IMR-90 (cell line): ENCODE measurements around the gene RRP7A. TPM values are rescaled to one million over a fixed set of nuclear protein-coding genes. Genes with fewer than 3 reads are reported as not detected.

ENCODE experiments used
- ATAC-seq: fragments of 200-7000 bp; cut with Tn5 transposase; 2 replicates; pipeline ENCODE4 v1.9.1; 2020; ENCODE audit warnings: low read depth, mild to moderate bottlenecking, moderate library complexity
- BruUV-seq: library from RNA; stranded (reverse); fragments of 400-500 nt; replicated peaks from 2 replicates; lab custom pipeline; 2021; lab: Mats Ljungman, UMichigan
- CTCF ChIA-PET: fragments of 300-600 bp; formaldehyde crosslinking; extraction: SDS; loops from one replicate; lab custom pipeline; 2021; ENCODE audit warnings: antibody characterized with exemption; lab: Yijun Ruan, JAX
- POLR2A ChIA-PET: fragments of 300-600 bp; sonication (Branson Sonifier 250); formaldehyde crosslinking; loops from one replicate; lab custom pipeline; 2022; ENCODE audit warnings: antibody characterized with exemption; ENCODE audit not compliant: unreplicated experiment; lab: Charles Lee
- DNase-seq: peaks from one replicate; pipeline ENCODE4 v3.0.0; 2013
- H2AFZ ChIP-seq: replicated peaks from 2 replicates; pipeline ENCODE3; 2013; ENCODE audit warnings: low read length, mild to moderate bottlenecking; ENCODE audit not compliant: poor library complexity
- H2AK5ac ChIP-seq: 2 replicates; pipeline ENCODE4 v1.6.1; 2013; ENCODE audit warnings: low read depth, low read length, inconsistent platforms
- H2AK9ac ChIP-seq: replicated peaks from 2 replicates; pipeline ENCODE3; 2013; ENCODE audit warnings: mild to moderate bottlenecking, low read depth, low read length, moderate library complexity; ENCODE audit not compliant: poor library complexity
- H2BK120ac ChIP-seq: 2 replicates; pipeline ENCODE4 v1.6.1; 2013; ENCODE audit warnings: low read depth, low read length, inconsistent platforms
- H2BK15ac ChIP-seq: 3 replicates; pipeline ENCODE4 v1.6.1; 2013; ENCODE audit warnings: low read depth, low read length, inconsistent platforms
- H2BK20ac ChIP-seq: 2 replicates; pipeline ENCODE4 v1.6.1; 2013; ENCODE audit warnings: low read depth, mild to moderate bottlenecking, inconsistent platforms, low read length, moderate library complexity
- H2BK5ac ChIP-seq: 2 replicates; pipeline ENCODE4 v1.6.1; 2013; ENCODE audit warnings: mild to moderate bottlenecking, low read depth, low read length, inconsistent platforms; ENCODE audit not compliant: poor library complexity, severe bottlenecking
- H3K14ac ChIP-seq: replicated peaks from 2 replicates; pipeline ENCODE4 v1.6.1; 2013; ENCODE audit warnings: low read depth, low read length, inconsistent platforms
- H3K18ac ChIP-seq: 2 replicates; pipeline ENCODE4 v1.6.1; 2013; ENCODE audit warnings: low read depth, low read length, control low read depth
- H3K23ac ChIP-seq: 2 replicates; pipeline ENCODE4 v1.6.1; 2013; ENCODE audit warnings: low read depth, low read length, inconsistent platforms
- H3K27ac ChIP-seq: 2 replicates; pipeline ENCODE4 v1.5.1; 2013; ENCODE audit warnings: mild to moderate bottlenecking, control low read depth, low read length; ENCODE audit not compliant: insufficient read depth
- H3K27me3 ChIP-seq: 2 replicates; pipeline ENCODE4 v1.6.1; 2013; ENCODE audit warnings: low read length; ENCODE audit not compliant: control insufficient read depth, insufficient read depth
- H3K36me3 ChIP-seq: 2 replicates; pipeline ENCODE4 v1.6.1; 2013; ENCODE audit warnings: low read length, mixed read lengths; ENCODE audit not compliant: control insufficient read depth, insufficient read depth
- H3K4ac ChIP-seq: 2 replicates; pipeline ENCODE4 v1.6.1; 2013; ENCODE audit warnings: low read depth, low read length, inconsistent platforms
- H3K4me1 ChIP-seq: 2 replicates; pipeline ENCODE4 v1.6.1; 2013; ENCODE audit warnings: low read length, mixed read lengths; ENCODE audit not compliant: control insufficient read depth, insufficient read depth
- H3K4me2 ChIP-seq: 2 replicates; pipeline ENCODE4 v1.6.1; 2013; ENCODE audit warnings: low read depth, mild to moderate bottlenecking, control low read depth, low read length, moderate library complexity
- H3K4me3 ChIP-seq: 2 replicates; pipeline ENCODE4 v1.5.1; 2013; ENCODE audit warnings: low read depth, mild to moderate bottlenecking, control low read depth, low read length, moderate library complexity; ENCODE audit not compliant: insufficient read depth
- H3K56ac ChIP-seq: 2 replicates; pipeline ENCODE4 v1.6.1; 2013; ENCODE audit warnings: low read length, inconsistent platforms; ENCODE audit not compliant: insufficient read depth; ENCODE audit errors: extremely low read depth
- H3K79me1 ChIP-seq, 2 experiments: 2 replicates each; pipeline ENCODE4 v1.6.1; 2013; ENCODE audit warnings: low read length in 2 of 2, inconsistent platforms in 1 of 2, low read depth in 1 of 2
- H3K9ac ChIP-seq: 2 replicates; pipeline ENCODE4 v1.6.1; 2013; ENCODE audit warnings: low read depth, low read length, control low read depth
- H3K9me1 ChIP-seq: 2 replicates; pipeline ENCODE4 v1.6.1; 2013; ENCODE audit warnings: low read length, inconsistent platforms; ENCODE audit not compliant: insufficient read depth
- H3K9me3 ChIP-seq: 2 replicates; pipeline ENCODE4 v1.6.1; 2013; ENCODE audit warnings: low read length; ENCODE audit not compliant: control insufficient read depth, insufficient read depth
- H4K20me1 ChIP-seq: 2 replicates; pipeline ENCODE4 v1.6.1; 2013; ENCODE audit warnings: low read length, inconsistent platforms; ENCODE audit not compliant: insufficient read depth
- H4K5ac ChIP-seq: 2 replicates; pipeline ENCODE4 v1.6.1; 2013; ENCODE audit warnings: mild to moderate bottlenecking, low read depth, low read length, control low read depth
- H4K8ac ChIP-seq, 2 experiments: 2 replicates each; pipeline ENCODE4 v1.6.1; 2013; ENCODE audit warnings: low read depth in 2 of 2, low read length in 2 of 2, control low read depth in 1 of 2, inconsistent platforms in 1 of 2
- H4K91ac ChIP-seq: 2 replicates; pipeline ENCODE4 v1.6.1; 2013; ENCODE audit warnings: low read depth, low read length, inconsistent platforms; ENCODE audit not compliant: insufficient read depth
- CHD1 ChIP-seq: IDR thresholded peaks from 2 replicates; pipeline ENCODE4 v1.6.1; 2012; ENCODE audit warnings: low read depth, low read length, improper control_type of control experiment
- WGBS, 2 experiments: methylation state at CpG; one replicate each; pipeline versions ENCODE4 v1.1.5 to v1.1.7; 2013; ENCODE audit warnings: missing lambda C conversion rate in 2 of 2; ENCODE audit not compliant: insufficient read length in 1 of 2; ENCODE audit errors: extremely low coverage in 2 of 2; 5-methylcytosine and 5-hydroxymethylcytosine counted together
- dilution Hi-C: fragments of 300-500 bp; cut with HindIII; formaldehyde crosslinking; loops from one replicate; pipeline ENCODE4 v1.14.3; 2018; ENCODE audit warnings: low sequenced_read_pairs; ENCODE audit not compliant: unreplicated experiment
- in situ Hi-C: fragments of 300-500 bp; cut with MboI; formaldehyde crosslinking; loops from 3 replicates; pipeline ENCODE4 v1.14.3; 2019; ENCODE audit warnings: low sequenced_read_pairs, inconsistent platforms, mixed read lengths
- intact Hi-C: fragments of 100-400 bp; cut with micrococcal nuclease; formaldehyde crosslinking; loops from 2 replicates; pipeline ENCODE4 v1.10.0; 2022
- polyA plus RNA-seq, 3 experiments: library from polyadenylated mRNA; depleted of rRNA; stranded (reverse); fragments of >200 nt; gene quantifications; 2 replicates each; pipeline ENCODE4 v1.2.3, GENCODE V29; 2012; ENCODE audit warnings: low replicate concordance in 1 of 3
- total RNA-seq: library from RNA; depleted of rRNA; stranded (reverse); fragments of >200 nt; gene quantifications from 2 replicates; pipeline ENCODE4 v1.2.3, GENCODE V29; 2012

RRP7A gene
- total and polyA plus RNA-seq, 2 of the 4 experiments (the other 2 are of a cell fraction), result 25.5 to 29.2 TPM

GRCh38 chr22:42562279-42562678 lies 42.7 kb upstream of the RRP7A start:
- Histone ChIP-seq H3K9me3 (no peaks in the 10 kb centered on the region), H4K8ac (no peak overlapping the region), H2AK5ac (no peak overlapping the region), H3K4me3 (no peak overlapping the region), H3K18ac (no peak overlapping the region), H4K20me1 (peaks cover 4% of the 10 kb centered on the region), H3K4me1 (peaks cover 2% of the 10 kb centered on the region; the same call in 1 of the 2 replicates), H3K9me1 (no peaks in the 10 kb centered on the region), H4K91ac (no peak overlapping the region), H3K4me2 (no peak overlapping the region), H3K36me3 (peaks cover 2% of the 10 kb centered on the region; the same call in 1 of the 2 replicates), H2BK20ac (no peak overlapping the region), H3K56ac (no peak overlapping the region), H2AFZ (no peak overlapping the region), H3K23ac (no peak overlapping the region), H4K5ac (no peak overlapping the region), H2BK120ac (no peak overlapping the region), H3K27me3 (no peaks in the 10 kb centered on the region), H3K27ac (no peak overlapping the region), H3K79me1 (no peaks in the 10 kb centered on the region), H3K14ac (no peak overlapping the region), H3K9ac (no peak overlapping the region), H3K4ac (no peak overlapping the region), H2BK5ac (no peak overlapping the region), H2AK9ac (no peak overlapping the region), H2BK15ac (no peak overlapping the region)
- no peak for ATAC-seq
- intact Hi-C loops (no loop called here), dilution Hi-C loops (no loop called here), in situ Hi-C loops (no loop called here)
- CTCF ChIA-PET, result no interaction called here
- POLR2A ChIA-PET, result no interaction called here
- WGBS, 2 experiments, result no CpG with 5 or more reads among the region's 8 CpGs
- no TSS peak for BruUV-seq
- no peak for DNase-seq
- TF ChIP-seq CHD1, result no peak
